Measurements from ENCODE around the gene SHBG.

- TF ChIP-seq CTCF (IDR thresholded peaks at IDR 0.05) (no peak), POLR2A (IDR thresholded peaks at IDR 0.05) (no peak)
Observed at GRCh38 chr17:7650509-7651096, 20.7 kb downstream of the SHBG start, which contains the start of gene ATP1B2.
